OCI-LY1 (cell line): ENCODE data around the gene RPL27A.

Experiments used
- H2AFZ ChIP-seq: fragments of 200-600 bp; sonication (generic), shearing (Covaris generic); 2 replicates; pipeline ENCODE4 v1.6.0; 2014; ENCODE audit warnings: antibody characterized with exemption, mild to moderate bottlenecking, low read length
- H3F3A ChIP-seq: fragments of 200-600 bp; sonication (generic), shearing (Covaris generic); 2 replicates; pipeline ENCODE4 v1.6.0; 2014; ENCODE audit warnings: mild to moderate bottlenecking, antibody characterized with exemption, low read length, moderate library complexity; ENCODE audit not compliant: insufficient read depth
- H3K27ac ChIP-seq: fragments of 200-600 bp; sonication (generic); 2 replicates; pipeline ENCODE4 v1.5.1; 2014; ENCODE audit warnings: low read length, mixed run types, mild to moderate bottlenecking, low read depth; ENCODE audit not compliant: poor library complexity, severe bottlenecking
- H3K27me3 ChIP-seq: fragments of 200-600 bp; sonication (generic); 2 replicates; pipeline ENCODE4 v1.6.0; 2014; ENCODE audit warnings: antibody characterized with exemption, mild to moderate bottlenecking, low read length, moderate library complexity; ENCODE audit not compliant: insufficient read depth
- H3K36me3 ChIP-seq: fragments of 200-600 bp; sonication (generic); 2 replicates; pipeline ENCODE4 v1.6.1; 2014; ENCODE audit warnings: mild to moderate bottlenecking, antibody characterized with exemption, low read length, moderate library complexity, mixed read lengths; ENCODE audit not compliant: insufficient read depth
- H3K4me1 ChIP-seq: fragments of 200-600 bp; sonication (generic); 2 replicates; pipeline ENCODE4 v1.5.1; 2014; ENCODE audit warnings: mild to moderate bottlenecking, low read length, moderate library complexity; ENCODE audit not compliant: insufficient read depth, severe bottlenecking
- H3K4me2 ChIP-seq: fragments of 200-600 bp; sonication (generic), shearing (Covaris generic); 2 replicates; pipeline ENCODE4 v1.6.1; 2014; ENCODE audit warnings: low read length
- H3K4me3 ChIP-seq: fragments of 200-600 bp; sonication (generic); 2 replicates; pipeline ENCODE4 v1.5.1; 2014; ENCODE audit warnings: low read length, low read depth, mild to moderate bottlenecking, mixed read lengths; ENCODE audit not compliant: poor library complexity, severe bottlenecking
- H3K79me2 ChIP-seq: fragments of 200-600 bp; shearing (Covaris generic); 2 replicates; pipeline ENCODE4 v1.6.1; 2016; ENCODE audit warnings: mixed run types, low read length, mixed read lengths; ENCODE audit not compliant: insufficient read depth
- H3K9ac ChIP-seq: fragments of 200-600 bp; sonication (generic), shearing (Covaris generic); 2 replicates; pipeline ENCODE4 v1.6.1; 2014; ENCODE audit warnings: mild to moderate bottlenecking, low read length, mixed read lengths
- H3K9me2 ChIP-seq: fragments of 200-600 bp; sonication (generic), shearing (Covaris generic); 2 replicates; pipeline ENCODE4 v1.6.1; 2014; ENCODE audit warnings: low read depth, mild to moderate bottlenecking, low read length, mixed read lengths
- H3K9me3 ChIP-seq: fragments of 200-600 bp; shearing (Covaris generic); 2 replicates; pipeline ENCODE4 v1.6.1; 2014; ENCODE audit warnings: low read length, mixed read lengths
- H4K20me1 ChIP-seq: fragments of 200-600 bp; sonication (generic), shearing (Covaris generic); 2 replicates; pipeline ENCODE4 v1.6.0; 2016; ENCODE audit warnings: mild to moderate bottlenecking, low read length; ENCODE audit not compliant: insufficient read depth
- EZH2 ChIP-seq: fragments of 200-600 bp; sonication (generic), shearing (Covaris generic); IDR thresholded peaks from 2 replicates; pipeline ENCODE4 v1.8.0; 2017; ENCODE audit warnings: borderline replicate concordance, mixed run types, mild to moderate bottlenecking, antibody characterized with exemption, low read length, moderate library complexity, mixed read lengths
- TF ChIP-seq, protein P1 (sequence below): fragments of 200-600 bp; sonication (generic), shearing (Covaris generic); IDR thresholded peaks from 2 replicates; pipeline ENCODE4 v1.5.1; 2017; ENCODE audit warnings: mild to moderate bottlenecking, antibody characterized with exemption, low read length, moderate library complexity, mixed read lengths

RPL27A gene

GRCh38 chr11:8702598-8702915 is 20.0 kb downstream of the RPL27A start:
- Histone ChIP-seq H3K36me3 (no peaks in the 10 kb centered on the region), H4K20me1 (no peaks in the 10 kb centered on the region)

DNA sequence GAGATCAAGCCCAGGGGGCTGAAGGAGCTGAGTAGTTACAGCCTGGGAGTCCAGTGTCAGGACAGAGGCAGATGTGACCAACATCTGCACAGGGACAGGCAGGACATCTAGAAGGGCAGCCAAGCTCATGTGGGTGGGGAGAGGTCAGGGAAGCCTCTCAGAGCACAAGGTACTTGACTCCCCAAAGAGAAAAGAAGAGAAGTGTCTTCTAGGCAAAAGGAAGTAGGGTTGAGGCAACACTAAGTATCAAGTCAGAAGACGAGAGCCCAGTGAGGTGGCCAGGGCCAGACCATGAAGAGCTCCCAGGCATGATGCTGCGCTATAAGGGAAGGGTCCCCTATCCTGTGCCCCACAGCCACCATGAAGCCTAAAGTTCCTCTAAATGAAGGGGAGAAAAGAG is 21.5 kb downstream of the RPL27A start:
- Histone ChIP-seq H3K4me2 (no peak overlapping the region), H4K20me1 (no peaks in the 10 kb centered on the region), H3K9me2 (no peaks in the 10 kb centered on the region), H3K9me3 (no peaks in the 10 kb centered on the region), H3K9ac (no peak overlapping the region), H3F3A (no peaks in the 10 kb centered on the region), H3K36me3 (no peaks in the 10 kb centered on the region), H3K4me3 (no peak overlapping the region), H2AFZ (no peak overlapping the region), H3K27me3 (no peaks in the 10 kb centered on the region; the same call in 1 of the 2 replicates), H3K79me2 (no peaks in the 10 kb centered on the region), H3K4me1 (peaks cover 7% of the 10 kb centered on the region), H3K27ac (no peak overlapping the region)
- TF ChIP-seq, protein P1, sequence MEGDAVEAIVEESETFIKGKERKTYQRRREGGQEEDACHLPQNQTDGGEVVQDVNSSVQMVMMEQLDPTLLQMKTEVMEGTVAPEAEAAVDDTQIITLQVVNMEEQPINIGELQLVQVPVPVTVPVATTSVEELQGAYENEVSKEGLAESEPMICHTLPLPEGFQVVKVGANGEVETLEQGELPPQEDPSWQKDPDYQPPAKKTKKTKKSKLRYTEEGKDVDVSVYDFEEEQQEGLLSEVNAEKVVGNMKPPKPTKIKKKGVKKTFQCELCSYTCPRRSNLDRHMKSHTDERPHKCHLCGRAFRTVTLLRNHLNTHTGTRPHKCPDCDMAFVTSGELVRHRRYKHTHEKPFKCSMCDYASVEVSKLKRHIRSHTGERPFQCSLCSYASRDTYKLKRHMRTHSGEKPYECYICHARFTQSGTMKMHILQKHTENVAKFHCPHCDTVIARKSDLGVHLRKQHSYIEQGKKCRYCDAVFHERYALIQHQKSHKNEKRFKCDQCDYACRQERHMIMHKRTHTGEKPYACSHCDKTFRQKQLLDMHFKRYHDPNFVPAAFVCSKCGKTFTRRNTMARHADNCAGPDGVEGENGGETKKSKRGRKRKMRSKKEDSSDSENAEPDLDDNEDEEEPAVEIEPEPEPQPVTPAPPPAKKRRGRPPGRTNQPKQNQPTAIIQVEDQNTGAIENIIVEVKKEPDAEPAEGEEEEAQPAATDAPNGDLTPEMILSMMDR, result no peak
- no peak for TF ChIP-seq EZH2

More at GRCh38 chr11:8702598-8702915, 20.0 kb downstream of the RPL27A start:
- no peak overlapping the region for H3K4me2 ChIP-seq
- H3F3A ChIP-seq, result no peaks in the 10 kb centered on the region
- no peak for TF ChIP-seq EZH2
- TF ChIP-seq, protein P1, result no peak
- H3K79me2 ChIP-seq, result no peaks in the 10 kb centered on the region
- H2AFZ ChIP-seq, result no peak overlapping the region
- H3K9ac ChIP-seq, result no peak overlapping the region
- H3K9me2 ChIP-seq, result no peaks in the 10 kb centered on the region
- H3K4me1 ChIP-seq, result peaks cover 7% of the 10 kb centered on the region
- H3K4me3 ChIP-seq, result no peak overlapping the region
- H3K27ac ChIP-seq, result no peak overlapping the region
- no peaks in the 10 kb centered on the region for H3K27me3 ChIP-seq
- H3K9me3 ChIP-seq, result no peaks in the 10 kb centered on the region

DNA sequence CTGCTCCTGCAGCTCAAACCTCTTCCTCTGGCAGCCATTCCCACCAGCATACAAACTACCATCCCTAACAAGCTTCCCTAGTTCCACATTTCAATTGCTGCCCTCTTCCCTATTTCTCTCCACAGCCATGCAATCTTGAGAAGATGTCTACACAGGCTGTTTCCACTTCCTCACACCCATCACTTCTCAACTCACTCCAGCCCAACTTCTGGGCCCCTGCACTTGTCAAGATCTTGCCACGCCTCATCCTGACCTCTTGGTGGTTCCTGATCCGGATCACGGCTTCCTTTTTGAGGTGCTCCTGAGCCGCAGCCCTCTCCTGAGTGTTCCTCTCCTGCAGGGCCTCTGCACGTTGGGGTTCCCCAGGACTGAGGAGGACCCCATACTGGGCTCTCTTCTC is 22.6 kb downstream of the RPL27A start:
- H2AFZ ChIP-seq, result no peak overlapping the region
- no peaks in the 10 kb centered on the region for H4K20me1 ChIP-seq
- H3F3A ChIP-seq, result no peaks in the 10 kb centered on the region

More for the DNA sequence above, 22.6 kb downstream of the RPL27A start:
- Histone ChIP-seq H3K27ac (no peak overlapping the region), H3K9me3 (no peaks in the 10 kb centered on the region), H3K36me3 (no peaks in the 10 kb centered on the region), H3K79me2 (no peaks in the 10 kb centered on the region), H3K4me2 (no peak overlapping the region), H3K27me3 (no peaks in the 10 kb centered on the region; the same call in 1 of the 2 replicates), H3K9ac (no peak overlapping the region), H3K4me3 (no peak overlapping the region), H3K9me2 (no peaks in the 10 kb centered on the region), H3K4me1 (peaks cover 7% of the 10 kb centered on the region)
- TF ChIP-seq, protein P1, result no peak
- TF ChIP-seq EZH2, result no peak
